DND-41 (cell line): Measurements from ENCODE around the gene HKDC1.

ENCODE experiments used
- ATAC-seq: fragments of 200-7000 bp; cut with Tn5 transposase; 3 replicates; pipeline ENCODE4 v1.9.1; 2021; ENCODE audit warnings: low read depth; ENCODE audit not compliant: insufficient read depth
- DNase-seq: peaks from one replicate; pipeline ENCODE4 v3.0.0-alpha.2; 2020
- H2AFZ ChIP-seq: 2 replicates; pipeline ENCODE4 v1.6.0; 2012; ENCODE audit warnings: low read depth, low read length
- H3K27ac ChIP-seq: 2 replicates; pipeline ENCODE4 v1.5.1; 2012; ENCODE audit warnings: low read length, inconsistent platforms
- H3K27me3 ChIP-seq: fragments of 200-600 bp; sonication (generic); 2 replicates; pipeline ENCODE4 v1.6.0; 2012; ENCODE audit warnings: low read length, mild to moderate bottlenecking, inconsistent platforms; ENCODE audit not compliant: insufficient read depth, poor library complexity
- H3K36me3 ChIP-seq: 2 replicates; pipeline ENCODE4 v1.5.1; 2012; ENCODE audit warnings: low read length, inconsistent platforms; ENCODE audit not compliant: insufficient read depth
- H3K4me1 ChIP-seq: 2 replicates; pipeline ENCODE4 v1.5.1; 2012; ENCODE audit warnings: mild to moderate bottlenecking, low read length; ENCODE audit not compliant: insufficient read depth
- H3K4me2 ChIP-seq: 2 replicates; pipeline ENCODE4 v1.6.0; 2012; ENCODE audit warnings: mild to moderate bottlenecking, moderate library complexity, low read length, inconsistent platforms; ENCODE audit not compliant: insufficient read depth
- H3K4me3 ChIP-seq, 2 experiments: fragments of 200-600 bp in 1 of 2; shearing (Covaris generic) in 1 of 2; 2 replicates each; pipeline ENCODE4 v1.5.1; 2012 to 2016; ENCODE audit warnings: inconsistent platforms in 2 of 2, low read length in 2 of 2, mild to moderate bottlenecking in 2 of 2, low read depth in 1 of 2, moderate library complexity in 1 of 2
- H3K79me2 ChIP-seq: 2 replicates; pipeline ENCODE4 v1.6.0; 2012; ENCODE audit warnings: low read length, inconsistent platforms; ENCODE audit not compliant: insufficient read depth
- H3K9ac ChIP-seq: 2 replicates; pipeline ENCODE4 v1.6.0; 2012; ENCODE audit warnings: low read depth, mild to moderate bottlenecking, inconsistent platforms, low read length, moderate library complexity
- H3K9me3 ChIP-seq: 2 replicates; pipeline ENCODE4 v1.5.1; 2012; ENCODE audit warnings: low read length, moderate library complexity, mild to moderate bottlenecking, inconsistent platforms; ENCODE audit not compliant: insufficient read depth, severe bottlenecking
- H4K20me1 ChIP-seq: 2 replicates; pipeline ENCODE4 v1.6.0; 2012; ENCODE audit warnings: low read length; ENCODE audit not compliant: insufficient read depth
- CTCF ChIP-seq: IDR thresholded peaks from 2 replicates; pipeline ENCODE4 v1.5.1; 2012; ENCODE audit warnings: borderline replicate concordance, low read length, moderate library complexity, mild to moderate bottlenecking; ENCODE audit not compliant: poor library complexity, severe bottlenecking; ENCODE audit errors: extremely low read depth
- EZH2 ChIP-seq: IDR thresholded peaks from 3 replicates; pipeline ENCODE4 v1.6.1; 2012; ENCODE audit warnings: borderline replicate concordance, low read depth, mild to moderate bottlenecking, moderate library complexity, low read length, inconsistent platforms; ENCODE audit not compliant: severe bottlenecking

Gene HKDC1

GRCh38 chr10:69269761-69270160 is 49.6 kb downstream of the HKDC1 start:
- no peak overlapping the region for H2AFZ ChIP-seq
- H3K9ac ChIP-seq, result no peak overlapping the region
- no peak for ATAC-seq
- no peak for TF ChIP-seq EZH2
- TF ChIP-seq CTCF, result no peak
- peaks cover 3% of the 10 kb centered on the region for H3K27me3 ChIP-seq
- H3K79me2 ChIP-seq, result no peaks in the 10 kb centered on the region
- H4K20me1 ChIP-seq, result no peaks in the 10 kb centered on the region
- H3K36me3 ChIP-seq, result no peaks in the 10 kb centered on the region
- H3K4me1 ChIP-seq, result no peaks in the 10 kb centered on the region
- H3K27ac ChIP-seq, result no peak overlapping the region
- H3K9me3 ChIP-seq, result no peaks in the 10 kb centered on the region
- H3K4me2 ChIP-seq, result no peak overlapping the region
- no peak for DNase-seq
- no peak overlapping the region for H3K4me3 ChIP-seq

DNA sequence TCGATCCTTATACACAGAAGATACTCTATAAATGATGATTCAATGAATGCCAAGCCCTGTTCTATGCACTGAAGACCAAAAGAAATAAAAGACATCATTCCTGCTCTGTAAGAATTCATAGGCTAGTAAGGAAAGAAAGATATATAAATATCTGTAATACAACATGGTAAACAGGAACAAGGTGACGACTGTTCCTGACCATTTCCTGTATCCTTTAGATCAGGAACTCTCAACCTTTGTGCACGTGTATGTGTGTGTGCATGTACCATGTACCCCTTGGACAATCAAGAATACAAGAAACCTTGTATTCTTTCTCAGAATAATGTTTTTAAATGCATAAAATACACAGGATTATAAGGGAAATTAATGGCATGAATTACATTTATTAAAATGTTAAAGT is 50.9 kb downstream of the HKDC1 start:
- no peak for TF ChIP-seq EZH2
- TF ChIP-seq CTCF, result no peak
- Histone ChIP-seq H3K4me1 (no peaks in the 10 kb centered on the region), H3K9me3 (no peaks in the 10 kb centered on the region), H3K79me2 (no peaks in the 10 kb centered on the region), H4K20me1 (no peaks in the 10 kb centered on the region), H3K27ac (no peak overlapping the region), H3K36me3 (no peaks in the 10 kb centered on the region), H3K4me2 (no peak overlapping the region), H3K9ac (no peak overlapping the region), H3K27me3 (peaks cover 3% of the 10 kb centered on the region), H3K4me3 (no peak overlapping the region), H2AFZ (no peak overlapping the region)
- ATAC-seq (no peak), DNase-seq (no peak)

- Histone ChIP-seq H3K9ac (no peak overlapping the region), H3K27ac (no peak overlapping the region), H3K36me3 (no peaks in the 10 kb centered on the region), H3K9me3 (no peaks in the 10 kb centered on the region), H3K4me2 (no peak overlapping the region), H3K4me3 (no peak overlapping the region), H3K4me1 (no peaks in the 10 kb centered on the region), H2AFZ (no peak overlapping the region), H3K79me2 (no peaks in the 10 kb centered on the region), H3K27me3 (no peaks in the 10 kb centered on the region), H4K20me1 (no peaks in the 10 kb centered on the region)
- DNase-seq, result no peak
- TF ChIP-seq CTCF (no peak), EZH2 (no peak)
- no peak for ATAC-seq
Measured at GRCh38 chr10:69272624-69273023, 52.5 kb downstream of the HKDC1 start.

DNA sequence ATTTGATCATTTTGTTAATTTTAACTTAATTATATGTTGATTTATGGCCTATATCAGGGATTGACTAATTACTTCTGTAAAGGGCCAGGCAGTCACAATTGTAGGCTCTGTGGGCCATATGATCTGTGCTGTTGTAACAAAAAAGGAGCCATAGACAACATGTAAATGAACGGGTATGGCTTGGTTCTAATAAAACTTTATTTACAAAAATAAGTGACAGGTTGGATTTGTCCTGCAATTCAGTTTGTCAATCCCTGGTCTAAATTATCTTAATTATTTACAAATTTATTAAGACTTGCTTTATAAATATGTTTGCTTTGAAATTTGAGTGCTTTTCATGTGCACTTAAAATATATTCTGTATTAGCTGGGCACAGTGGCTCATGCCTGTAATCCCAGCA is 55.3 kb downstream of the HKDC1 start:
- ATAC-seq, result no peak
- H2AFZ ChIP-seq, result no peak overlapping the region
- no peak for TF ChIP-seq EZH2
- no peak overlapping the region for H3K4me3 ChIP-seq
- no peak overlapping the region for H3K4me2 ChIP-seq
- H3K36me3 ChIP-seq, result no peaks in the 10 kb centered on the region
- DNase-seq, result no peak
- no peaks in the 10 kb centered on the region for H3K27me3 ChIP-seq
- no peaks in the 10 kb centered on the region for H3K79me2 ChIP-seq
- no peaks in the 10 kb centered on the region for H3K9me3 ChIP-seq
- H4K20me1 ChIP-seq, result no peaks in the 10 kb centered on the region
- no peak overlapping the region for H3K9ac ChIP-seq
- no peak overlapping the region for H3K27ac ChIP-seq
- no peaks in the 10 kb centered on the region for H3K4me1 ChIP-seq
